Muscle of back (tissue), 11 donors: ENCODE measurements around the gene NEUROG2. TPM values are rescaled to one million over a fixed set of nuclear protein-coding genes. Genes with fewer than 3 reads are reported as not detected.
"Not testable (repeated sequence)": the region's sequence is repeated elsewhere in the genome, so short reads cannot be mapped to it uniquely, and the experiment has no call there.

ENCODE experiments used
- DNase-seq, 3 donors: peaks; one replicate each; pipeline versions ENCODE4 v3.0.0 to v3.0.0-alpha.2; 2013
- polyA plus RNA-seq, 10 donors: library from polyadenylated mRNA; unstranded; fragments of 120-200 nt; gene quantifications; one replicate each; pipeline ENCODE4 v1.2.1, GENCODE V29; 2013; ENCODE audit not compliant: insufficient read length in 10 of 10

Gene NEUROG2
- polyA plus RNA-seq, 10 donors, result 0.09 TPM; not detected in 9

GRCh38 chr4:112492321-112492720, 23.7 kb downstream of the NEUROG2 start:
- DNase-seq, result no peak

- not testable (repeated sequence) for DNase-seq
Measured at GRCh38 chr4:112490808-112491207, 25.2 kb downstream of the NEUROG2 start.

- DNase-seq, result no peak
Measured at GRCh38 chr4:112485930-112486329, 30.1 kb downstream of the NEUROG2 start.

GRCh38 chr4:112473985-112474384, 42.0 kb downstream of the NEUROG2 start:
- DNase-seq, result no peak

GRCh38 chr4:112472318-112472717, 43.7 kb downstream of the NEUROG2 start:
- no peak for DNase-seq

Other genes starting within 250 kb of the NEUROG2 start
- gene TIFA, start 230.3 kb downstream of the NEUROG2 start, polyA plus RNA-seq, result 1 to 10 TPM; 3.7 to 8.8 (median 6.1) TPM
- gene ALPK1, start 218.8 kb downstream of the NEUROG2 start, polyA plus RNA-seq, result 10 to 100 TPM in 1 of 10 donors, 1 to 10 TPM in 9; 3.8 to 10.6 (median 6.7) TPM
- gene ZGRF1, start 120.7 kb upstream of the NEUROG2 start, polyA plus RNA-seq, result 10 to 100 TPM in 5 of 10 donors, 1 to 10 TPM in 5; 5.5 to 16.0 (median 10.2) TPM
- gene LARP7, start 121.0 kb upstream of the NEUROG2 start, polyA plus RNA-seq, result 10 to 100 TPM; 45.2 to 68.2 (median 54.8) TPM